ENCODE measurements around the gene SERP1.

- TF ChIP-seq POLR2A (IDR thresholded peaks at IDR 0.05), result no peak
- TF ChIP-seq, protein P1, sequence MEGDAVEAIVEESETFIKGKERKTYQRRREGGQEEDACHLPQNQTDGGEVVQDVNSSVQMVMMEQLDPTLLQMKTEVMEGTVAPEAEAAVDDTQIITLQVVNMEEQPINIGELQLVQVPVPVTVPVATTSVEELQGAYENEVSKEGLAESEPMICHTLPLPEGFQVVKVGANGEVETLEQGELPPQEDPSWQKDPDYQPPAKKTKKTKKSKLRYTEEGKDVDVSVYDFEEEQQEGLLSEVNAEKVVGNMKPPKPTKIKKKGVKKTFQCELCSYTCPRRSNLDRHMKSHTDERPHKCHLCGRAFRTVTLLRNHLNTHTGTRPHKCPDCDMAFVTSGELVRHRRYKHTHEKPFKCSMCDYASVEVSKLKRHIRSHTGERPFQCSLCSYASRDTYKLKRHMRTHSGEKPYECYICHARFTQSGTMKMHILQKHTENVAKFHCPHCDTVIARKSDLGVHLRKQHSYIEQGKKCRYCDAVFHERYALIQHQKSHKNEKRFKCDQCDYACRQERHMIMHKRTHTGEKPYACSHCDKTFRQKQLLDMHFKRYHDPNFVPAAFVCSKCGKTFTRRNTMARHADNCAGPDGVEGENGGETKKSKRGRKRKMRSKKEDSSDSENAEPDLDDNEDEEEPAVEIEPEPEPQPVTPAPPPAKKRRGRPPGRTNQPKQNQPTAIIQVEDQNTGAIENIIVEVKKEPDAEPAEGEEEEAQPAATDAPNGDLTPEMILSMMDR (IDR thresholded peaks at IDR 0.05), result no peak
These were observed 41.9 kb upstream of the SERP1 start for GRCh38 chr3:150588027-150588830.
